ENCODE results near the gene ADAM12.

DNA sequence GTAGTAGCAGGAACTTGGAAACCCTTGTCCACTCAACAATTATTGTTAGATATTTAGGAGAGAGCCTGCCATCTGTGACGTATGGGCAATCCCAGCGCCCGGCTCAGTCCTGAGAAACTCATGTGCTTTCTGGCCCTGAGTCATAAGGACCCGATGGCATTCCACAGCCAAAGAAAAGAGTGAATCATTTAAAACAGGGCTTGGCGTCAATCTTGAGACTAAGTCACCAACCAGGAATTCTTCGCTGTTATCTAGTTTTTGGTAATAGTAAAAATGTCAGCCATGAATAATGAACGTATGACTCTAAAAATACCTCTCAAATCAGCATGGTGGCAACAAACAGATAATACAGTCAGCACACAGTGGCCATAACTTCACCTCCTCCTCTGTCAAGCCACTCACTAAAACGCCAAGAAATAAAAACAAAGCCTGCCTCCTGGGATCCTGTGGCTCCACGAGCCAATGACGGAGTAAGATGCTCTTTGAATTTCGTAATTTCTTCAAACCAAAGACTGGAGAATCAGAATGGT, 140.8 kb downstream of the ADAM12 start:
- TF ChIP-seq EZH2phosphoT487 (IDR thresholded peaks at IDR 0.05) (no peak), CTCF (IDR thresholded peaks at IDR 0.05) (no peak)
